HepG2 (cell line): ENCODE results near the gene TXNRD3. TPM values are rescaled to one million over a fixed set of nuclear protein-coding genes. Genes with fewer than 3 reads are reported as not detected.
"Not testable (repeated sequence)": the region's sequence is repeated elsewhere in the genome, so short reads cannot be mapped to it uniquely, and the experiment has no call there.

Experiments used
- ATAC-seq: fragments of 200-7000 bp; cut with Tn5 transposase; 3 replicates; pipeline ENCODE4 v1.9.1; 2020; ENCODE audit warnings: mild to moderate bottlenecking, moderate library complexity
- BruUV-seq: library from RNA; stranded (reverse); fragments of 400-500 nt; replicated peaks from 2 replicates; lab custom pipeline; 2021; lab: Mats Ljungman, UMichigan
- CTCF ChIA-PET: fragments of 300-600 bp; formaldehyde crosslinking; extraction: SDS; loops from one replicate; lab custom pipeline; 2021; ENCODE audit warnings: low total read pairs, inconsistent platforms, low intra/inter-chr PET ratio; lab: Yijun Ruan, JAX
- POLR2A ChIA-PET: fragments of 350-600 bp; sonication (Branson Sonifier 250); formaldehyde crosslinking; loops from one replicate; lab custom pipeline; 2020; ENCODE audit warnings: antibody characterized with exemption, inconsistent platforms; lab: Yijun Ruan, JAX
- DNase-seq: peaks from one replicate; pipeline ENCODE4 v3.0.0-alpha.2; 2015; ENCODE audit warnings: low spot score
- FAIRE-seq: peaks from 3 replicates; lab custom pipeline; 2011; peaks lifted over from hg19 to GRCh38; lab: Jason Lieb, UNC
- H2AFZ ChIP-seq: one replicate; pipeline ENCODE4 v1.6.1; 2011; ENCODE audit warnings: low read length, inconsistent platforms
- H3K27ac ChIP-seq: fragments of 300-600 bp; 3 replicates; pipeline ENCODE4 v1.8.0; 2011; ENCODE audit warnings: mixed run types, mild to moderate bottlenecking, mixed read lengths, low read length, inconsistent platforms; ENCODE audit not compliant: insufficient read depth; ENCODE audit errors: extremely low read length
- H3K27me3 ChIP-seq, 2 experiments: fragments of 200-600 bp in 1 of 2; 2 replicates in 1 of 2; 3 replicates in 1 of 2; pipeline versions ENCODE4 v1.6.0 to v1.8.0; 2011; ENCODE audit warnings: low read length in 2 of 2, mild to moderate bottlenecking in 2 of 2, moderate library complexity in 2 of 2, inconsistent platforms in 1 of 2; ENCODE audit not compliant: insufficient read depth in 2 of 2, control insufficient read depth in 1 of 2
- H3K36me3 ChIP-seq, 2 experiments: fragments of 200-600 bp in 1 of 2; replicated peaks in 1 of 2; 2 replicates in 1 of 2; 3 replicates in 1 of 2; pipeline versions ENCODE4 v1.5.1 to v1.8.0; 2011; ENCODE audit warnings: low read length in 2 of 2, inconsistent platforms in 1 of 2; ENCODE audit not compliant: insufficient read depth in 2 of 2, control insufficient read depth in 1 of 2
- H3K4me1 ChIP-seq: 2 replicates; pipeline ENCODE4 v1.5.1; 2012; ENCODE audit warnings: low read length, inconsistent platforms; ENCODE audit not compliant: insufficient read depth
- H3K4me2 ChIP-seq: 2 replicates; pipeline ENCODE4 v1.6.0; 2011; ENCODE audit warnings: low read depth, low read length, inconsistent platforms
- H3K4me3 ChIP-seq, 3 experiments: fragments of 200-600 bp in 1 of 3; sonication (generic), shearing (Covaris generic) in 1 of 3; replicated peaks in 1 of 3; 2 replicates each; pipeline ENCODE4 v1.5.1; 2011 to 2016; ENCODE audit warnings: low read length in 3 of 3, inconsistent platforms in 2 of 3, low read depth in 2 of 3, mild to moderate bottlenecking in 2 of 3, control low read depth in 1 of 3, mixed read lengths in 1 of 3; ENCODE audit not compliant: insufficient read depth in 1 of 3
- H3K79me2 ChIP-seq: one replicate; pipeline ENCODE4 v1.6.1; 2011; ENCODE audit warnings: low read length, inconsistent platforms; ENCODE audit not compliant: insufficient read depth
- H3K9ac ChIP-seq: 2 replicates; pipeline ENCODE4 v1.6.0; 2011; ENCODE audit warnings: mild to moderate bottlenecking, low read depth, low read length, inconsistent platforms; ENCODE audit not compliant: insufficient read depth
- H3K9me3 ChIP-seq: 2 replicates; pipeline ENCODE4 v1.5.1; 2012; ENCODE audit warnings: mild to moderate bottlenecking, low read length
- H4K20me1 ChIP-seq: 2 replicates; pipeline ENCODE4 v1.6.0; 2011; ENCODE audit warnings: inconsistent platforms, mild to moderate bottlenecking, low read length, moderate library complexity; ENCODE audit not compliant: insufficient read depth
- AGO1 ChIP-seq: fragments of 200-400 bp; formaldehyde crosslinking; IDR thresholded peaks from 2 replicates; pipeline ENCODE4 v1.6.1; 2017; ENCODE audit warnings: mild to moderate bottlenecking, low read depth, low read length, moderate library complexity; ENCODE audit not compliant: poor library complexity, severe bottlenecking
- BRD4 ChIP-seq: sonication (generic); formaldehyde crosslinking; IDR thresholded peaks from 2 replicates; pipeline ENCODE4 v1.4.0; 2020; ENCODE audit warnings: missing genetic modification reagents
- NR2F6 ChIP-seq, 2 experiments: IDR thresholded peaks; 2 replicates each; pipeline ENCODE4 v1.6.1; 2016; ENCODE audit warnings: antibody characterized with exemption in 1 of 2, mild to moderate bottlenecking in 1 of 2
- whole genome bisulfite sequencing: methylation state at CpG from one replicate; pipeline ENCODE4 v1.1.6; 2017; ENCODE audit warnings: low lambda C conversion rate; 5-methylcytosine and 5-hydroxymethylcytosine counted together
- in situ Hi-C: cut with HindIII; loops from 2 replicates; pipeline ENCODE4 v1.10.0; 2017; ENCODE audit warnings: low pct_unique_long_range_greater_than_20kb; ENCODE audit not compliant: extremely low pct_ligation_motif_present
- intact Hi-C: fragments of 100-400 bp; cut with micrococcal nuclease; formaldehyde crosslinking; loops from one replicate; pipeline ENCODE4 v1.10.0; 2022; ENCODE audit not compliant: unreplicated experiment
- polyA plus RNA-seq, 8 experiments: library from polyadenylated mRNA; depleted of rRNA in 3 of 8; stranded (reverse) in 7 of 8; unstranded in 1 of 8; fragments of >200 nt; fragmentation: Illumina TruSeq in 4 of 8; extraction: Trizol in 4 of 8; gene quantifications; 2 replicates each; pipeline versions ENCODE4 v1.2.1 to v1.2.3, GENCODE V29; 2011 to 2016; ENCODE audit warnings: low read depth in 4 of 8, missing spikeins in 1 of 8, mixed read lengths in 1 of 8; ENCODE audit not compliant: insufficient read depth in 1 of 8
- total RNA-seq, 5 experiments: library from RNA; depleted of rRNA; stranded (reverse); fragments of >200 nt; fragmentation: Illumina TruSeq; extraction: Trizol; gene quantifications; 2 replicates each; pipeline ENCODE4 v1.2.3, GENCODE V29; 2016; ENCODE audit warnings: low read depth in 1 of 5
- TF ChIP-seq, protein P1 (sequence below): sonication (generic); formaldehyde crosslinking; IDR thresholded peaks from 2 replicates; pipeline ENCODE4 v1.9.0; 2021; ENCODE audit warnings: missing genetic modification reagents, mild to moderate bottlenecking, borderline replicate concordance
- TF ChIP-seq, protein P2 (sequence below): IDR thresholded peaks from 2 replicates; pipeline ENCODE4 v1.6.1; 2016; ENCODE audit warnings: low read depth, missing genetic modification reagents, missing compliant biosample characterization

Gene TXNRD3
- total and polyA plus RNA-seq, 2 of the 13 experiments (the other 11 are each of a cell fraction or from before 2014, with no cell fraction given), result 4.8 to 20.7 TPM

DNA sequence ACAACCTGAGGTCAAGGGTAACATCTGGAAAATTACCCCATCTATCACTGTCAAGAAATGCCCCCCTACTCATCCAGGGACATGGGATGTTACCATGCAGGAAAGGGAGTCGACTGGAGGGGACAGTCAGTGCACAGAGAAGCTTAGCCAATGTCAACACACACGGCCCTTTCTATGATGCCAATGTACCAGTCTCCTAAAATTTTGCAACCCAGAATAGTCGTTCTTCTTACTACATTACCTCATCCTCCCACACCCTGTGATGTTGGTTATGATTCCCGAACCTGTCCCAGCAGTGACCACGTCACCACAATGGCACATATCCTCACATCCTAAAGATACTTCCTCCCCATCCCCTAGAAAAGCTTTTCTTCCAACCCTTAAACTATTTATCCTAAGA is 20.1 kb downstream of the TXNRD3 start:
- BruUV-seq, result no TSS peak
- Histone ChIP-seq H3K79me2 (no peaks in the 10 kb centered on the region), H3K36me3 (peaks cover 3 to 16% of the 10 kb centered on the region in 2 experiments; a peak in 3 of 5 replicates), H3K9ac (no peak overlapping the region), H4K20me1 (no peaks in the 10 kb centered on the region), H3K27me3 (no peaks in the 10 kb centered on the region), H3K4me1 (no peaks in the 10 kb centered on the region), H3K27ac (no peak overlapping the region), H2AFZ (no peak overlapping the region), H3K4me3 (no peak overlapping the region), H3K9me3 (no peaks in the 10 kb centered on the region), H3K4me2 (no peak overlapping the region)
- ChIA-PET POLR2A (no interaction called here), CTCF (no interaction called here)
- DNase-seq (no peak), FAIRE-seq (no peak), ATAC-seq (no peak)
- in situ Hi-C loops, result no loop called here
- intact Hi-C loops, result no loop called here
- TF ChIP-seq NR2F6 (IDR thresholded peaks at IDR 0.05) (no peak), NR2F6 (CRISPR knock-in tag; IDR thresholded peaks at IDR 0.05) (no peak), BRD4 (CRISPR knock-in tag) (no peak)
- TF ChIP-seq, protein P1, sequence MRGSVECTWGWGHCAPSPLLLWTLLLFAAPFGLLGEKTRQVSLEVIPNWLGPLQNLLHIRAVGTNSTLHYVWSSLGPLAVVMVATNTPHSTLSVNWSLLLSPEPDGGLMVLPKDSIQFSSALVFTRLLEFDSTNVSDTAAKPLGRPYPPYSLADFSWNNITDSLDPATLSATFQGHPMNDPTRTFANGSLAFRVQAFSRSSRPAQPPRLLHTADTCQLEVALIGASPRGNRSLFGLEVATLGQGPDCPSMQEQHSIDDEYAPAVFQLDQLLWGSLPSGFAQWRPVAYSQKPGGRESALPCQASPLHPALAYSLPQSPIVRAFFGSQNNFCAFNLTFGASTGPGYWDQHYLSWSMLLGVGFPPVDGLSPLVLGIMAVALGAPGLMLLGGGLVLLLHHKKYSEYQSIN (CRISPR knock-in tag), result no peak
- WGBS, result 93% methylated on average over 5 of the region's 5 CpGs

DNA sequence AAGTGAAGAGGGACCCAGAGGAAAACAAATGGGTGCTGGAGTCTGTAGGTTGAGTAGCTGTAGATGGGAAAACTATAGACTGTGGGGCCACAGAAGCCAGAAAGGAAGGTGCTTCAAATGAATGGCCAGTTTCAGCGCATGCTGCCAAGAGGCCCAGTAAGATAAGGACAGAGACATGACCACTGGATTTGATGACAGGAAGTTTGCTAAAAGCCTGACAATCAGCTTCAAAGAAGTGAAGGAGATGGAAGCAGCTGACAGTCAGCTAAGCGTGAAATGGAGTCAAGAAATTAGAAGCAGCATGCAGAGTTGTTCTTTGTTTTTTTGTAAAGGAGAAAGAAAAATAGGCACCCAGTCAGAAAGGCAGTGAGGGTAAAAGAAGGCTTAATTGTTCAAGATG is 24.9 kb downstream of the TXNRD3 start:
- Histone ChIP-seq H3K4me2 (no peak overlapping the region), H3K36me3 (peaks cover 2 to 5% of the 10 kb centered on the region in 2 experiments; a peak in 2 of 5 replicates), H2AFZ (no peak overlapping the region), H3K4me3 (no peak overlapping the region), H3K27ac (no peak overlapping the region), H4K20me1 (no peaks in the 10 kb centered on the region), H3K79me2 (no peaks in the 10 kb centered on the region)
- POLR2A ChIA-PET, result no interaction called here
- no peak for DNase-seq
- in situ Hi-C loops, result no loop called here
- intact Hi-C loops, result no loop called here
- WGBS, result 96% methylated on average over 2 of the region's 2 CpGs
- TF ChIP-seq, protein P2, sequence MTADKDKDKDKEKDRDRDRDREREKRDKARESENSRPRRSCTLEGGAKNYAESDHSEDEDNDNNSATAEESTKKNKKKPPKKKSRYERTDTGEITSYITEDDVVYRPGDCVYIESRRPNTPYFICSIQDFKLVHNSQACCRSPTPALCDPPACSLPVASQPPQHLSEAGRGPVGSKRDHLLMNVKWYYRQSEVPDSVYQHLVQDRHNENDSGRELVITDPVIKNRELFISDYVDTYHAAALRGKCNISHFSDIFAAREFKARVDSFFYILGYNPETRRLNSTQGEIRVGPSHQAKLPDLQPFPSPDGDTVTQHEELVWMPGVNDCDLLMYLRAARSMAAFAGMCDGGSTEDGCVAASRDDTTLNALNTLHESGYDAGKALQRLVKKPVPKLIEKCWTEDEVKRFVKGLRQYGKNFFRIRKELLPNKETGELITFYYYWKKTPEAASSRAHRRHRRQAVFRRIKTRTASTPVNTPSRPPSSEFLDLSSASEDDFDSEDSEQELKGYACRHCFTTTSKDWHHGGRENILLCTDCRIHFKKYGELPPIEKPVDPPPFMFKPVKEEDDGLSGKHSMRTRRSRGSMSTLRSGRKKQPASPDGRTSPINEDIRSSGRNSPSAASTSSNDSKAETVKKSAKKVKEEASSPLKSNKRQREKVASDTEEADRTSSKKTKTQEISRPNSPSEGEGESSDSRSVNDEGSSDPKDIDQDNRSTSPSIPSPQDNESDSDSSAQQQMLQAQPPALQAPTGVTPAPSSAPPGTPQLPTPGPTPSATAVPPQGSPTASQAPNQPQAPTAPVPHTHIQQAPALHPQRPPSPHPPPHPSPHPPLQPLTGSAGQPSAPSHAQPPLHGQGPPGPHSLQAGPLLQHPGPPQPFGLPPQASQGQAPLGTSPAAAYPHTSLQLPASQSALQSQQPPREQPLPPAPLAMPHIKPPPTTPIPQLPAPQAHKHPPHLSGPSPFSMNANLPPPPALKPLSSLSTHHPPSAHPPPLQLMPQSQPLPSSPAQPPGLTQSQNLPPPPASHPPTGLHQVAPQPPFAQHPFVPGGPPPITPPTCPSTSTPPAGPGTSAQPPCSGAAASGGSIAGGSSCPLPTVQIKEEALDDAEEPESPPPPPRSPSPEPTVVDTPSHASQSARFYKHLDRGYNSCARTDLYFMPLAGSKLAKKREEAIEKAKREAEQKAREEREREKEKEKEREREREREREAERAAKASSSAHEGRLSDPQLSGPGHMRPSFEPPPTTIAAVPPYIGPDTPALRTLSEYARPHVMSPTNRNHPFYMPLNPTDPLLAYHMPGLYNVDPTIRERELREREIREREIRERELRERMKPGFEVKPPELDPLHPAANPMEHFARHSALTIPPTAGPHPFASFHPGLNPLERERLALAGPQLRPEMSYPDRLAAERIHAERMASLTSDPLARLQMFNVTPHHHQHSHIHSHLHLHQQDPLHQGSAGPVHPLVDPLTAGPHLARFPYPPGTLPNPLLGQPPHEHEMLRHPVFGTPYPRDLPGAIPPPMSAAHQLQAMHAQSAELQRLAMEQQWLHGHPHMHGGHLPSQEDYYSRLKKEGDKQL (CRISPR knock-in tag), result no peak
- no peak for TF ChIP-seq AGO1
- TF ChIP-seq, all 625 proteins: peak for 0
- Histone ChIP-seq H3K27me3 (no peaks in the 10 kb centered on the region), H3K4me1 (no peaks in the 10 kb centered on the region), H3K9me3 (no peaks in the 10 kb centered on the region), H3K9ac (no peak overlapping the region)
- no peak for FAIRE-seq
- no TSS peak for BruUV-seq
- CTCF ChIA-PET, result no interaction called here
- ATAC-seq, result no peak

DNA sequence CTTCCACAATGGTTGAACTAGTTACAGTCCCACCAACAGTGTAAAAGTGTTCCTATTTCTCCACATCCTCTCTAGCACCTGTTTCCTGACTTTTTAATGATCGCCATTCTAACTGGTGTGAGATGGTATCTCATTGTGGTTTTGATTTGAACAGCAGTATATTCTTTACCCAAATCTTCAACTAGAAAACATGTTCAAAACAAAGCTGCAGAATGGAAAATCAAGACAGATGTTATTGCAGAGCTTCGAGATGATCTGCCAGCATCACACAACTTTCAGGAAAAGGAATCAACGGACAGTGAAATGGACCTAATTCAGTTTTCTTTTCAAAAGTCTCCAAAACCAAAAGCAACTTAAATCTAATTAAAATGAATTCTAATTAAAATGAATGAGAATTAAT is 29.2 kb downstream of the TXNRD3 start:
- H3K4me1 ChIP-seq, FAIRE-seq, DNase-seq, in situ Hi-C loops, H3K9me3 ChIP-seq, POLR2A ChIA-PET, intact Hi-C loops, H3K27ac ChIP-seq, ATAC-seq, H3K4me3 ChIP-seq, CTCF ChIA-PET, H3K27me3 ChIP-seq, H3K9ac ChIP-seq, BruUV-seq, H4K20me1 ChIP-seq, H3K79me2 ChIP-seq, H3K4me2 ChIP-seq, H3K36me3 ChIP-seq, H2AFZ ChIP-seq: not testable (repeated sequence)
- 98% methylated on average over 3 of the region's 3 CpGs for WGBS
